ENCODE results near the gene HAUS6.
"Not testable (repeated sequence)": the region's sequence is repeated elsewhere in the genome, so short reads cannot be mapped to it uniquely, and the experiment has no call there.

HAUS6 gene

DNA sequence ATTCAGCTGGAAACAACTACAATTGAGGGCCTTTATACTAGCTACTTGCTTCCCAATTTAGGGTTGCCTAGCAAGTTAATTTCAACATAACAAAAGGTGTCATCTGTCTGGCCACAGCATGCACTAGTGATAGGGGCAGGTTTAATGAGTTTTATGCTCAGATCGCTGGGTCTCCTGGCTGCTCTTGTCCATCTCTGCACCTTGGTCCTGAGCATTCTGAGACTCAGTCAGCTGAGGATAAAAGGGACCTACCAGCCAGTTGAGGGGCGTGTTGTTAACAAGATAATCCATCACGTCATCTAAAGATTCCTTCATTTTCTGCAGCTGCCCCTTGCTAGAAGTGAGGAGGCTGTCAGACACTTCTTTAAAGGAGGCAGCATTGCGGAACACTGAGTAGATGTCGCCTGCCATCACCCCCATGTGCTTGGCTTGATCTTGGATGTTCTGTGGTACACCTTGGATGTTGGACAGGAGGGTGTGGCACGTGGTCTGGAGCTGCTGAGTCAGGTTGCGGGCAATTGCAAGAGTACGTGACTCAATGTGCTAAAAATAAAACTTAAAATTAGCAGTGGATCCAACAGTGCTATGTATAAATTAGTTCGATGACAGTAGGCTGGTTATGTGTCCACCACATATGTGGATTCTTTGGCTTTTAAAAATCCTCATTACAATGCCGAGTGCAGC is 13.5 kb upstream of the HAUS6 start:
- no peak for DNase-seq

DNA sequence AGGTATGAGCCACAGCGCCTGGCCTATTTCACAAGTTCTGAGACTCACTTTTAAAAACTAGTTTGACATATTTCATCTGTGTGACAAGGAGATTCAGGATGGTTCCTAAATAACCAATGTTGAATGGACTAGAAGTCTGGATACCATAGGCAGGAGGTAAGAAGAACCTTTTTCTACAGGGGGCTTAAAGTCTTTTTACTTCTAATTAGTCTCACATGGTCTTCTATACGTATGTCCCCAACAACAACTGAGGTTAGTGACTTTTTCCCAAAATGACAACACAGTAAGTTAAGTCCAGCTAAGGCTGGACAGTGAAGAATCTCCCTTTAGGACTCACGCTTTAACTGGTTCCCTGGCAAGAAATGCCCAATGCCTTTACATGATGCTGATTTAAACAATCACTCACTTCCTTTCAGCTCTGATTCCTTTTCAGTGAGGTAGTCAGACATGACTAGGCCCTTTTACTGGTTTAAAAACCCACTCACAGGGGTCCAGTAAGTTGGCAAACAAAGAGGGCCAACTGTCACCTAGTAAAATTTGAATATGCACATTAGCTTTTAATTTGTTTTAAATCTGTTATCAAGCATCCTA is 12.1 kb upstream of the HAUS6 start:
- DNase-seq: no peak

DNA sequence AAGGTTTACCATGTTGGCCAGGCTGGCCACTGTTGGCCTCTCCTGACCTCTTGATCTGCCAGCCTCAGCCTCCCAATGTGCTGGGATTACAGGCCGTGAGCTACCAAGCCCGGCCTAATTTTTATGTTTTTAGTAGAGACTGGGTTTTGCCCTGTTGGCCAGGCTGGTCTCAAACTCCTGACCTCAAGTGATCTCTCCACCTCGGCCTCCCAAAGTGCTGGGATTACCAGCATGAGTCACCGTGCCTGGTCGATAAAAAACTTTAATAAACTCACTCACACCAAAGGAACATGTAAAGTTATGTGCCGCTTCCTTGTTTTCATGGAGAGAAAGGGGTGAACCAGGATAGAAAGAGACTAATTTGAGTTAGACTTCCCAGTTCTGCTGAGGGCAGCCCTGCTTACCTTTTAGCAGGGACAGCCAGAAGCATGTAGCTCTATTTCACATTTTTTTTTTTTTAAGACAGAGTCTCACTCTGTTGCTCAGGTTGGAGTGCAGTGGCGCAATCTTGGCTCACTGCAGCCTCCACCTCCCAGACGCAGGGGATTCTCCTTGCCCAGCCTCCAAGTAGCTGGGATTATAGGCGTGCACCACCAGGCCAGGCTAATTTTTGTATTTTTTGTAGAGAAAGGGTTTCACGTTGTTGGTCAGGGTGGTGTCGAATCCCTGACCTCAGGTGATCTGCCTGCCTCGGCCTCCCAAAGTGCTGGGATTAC is 11.4 kb upstream of the HAUS6 start:
- DNase-seq: no peak

DNA sequence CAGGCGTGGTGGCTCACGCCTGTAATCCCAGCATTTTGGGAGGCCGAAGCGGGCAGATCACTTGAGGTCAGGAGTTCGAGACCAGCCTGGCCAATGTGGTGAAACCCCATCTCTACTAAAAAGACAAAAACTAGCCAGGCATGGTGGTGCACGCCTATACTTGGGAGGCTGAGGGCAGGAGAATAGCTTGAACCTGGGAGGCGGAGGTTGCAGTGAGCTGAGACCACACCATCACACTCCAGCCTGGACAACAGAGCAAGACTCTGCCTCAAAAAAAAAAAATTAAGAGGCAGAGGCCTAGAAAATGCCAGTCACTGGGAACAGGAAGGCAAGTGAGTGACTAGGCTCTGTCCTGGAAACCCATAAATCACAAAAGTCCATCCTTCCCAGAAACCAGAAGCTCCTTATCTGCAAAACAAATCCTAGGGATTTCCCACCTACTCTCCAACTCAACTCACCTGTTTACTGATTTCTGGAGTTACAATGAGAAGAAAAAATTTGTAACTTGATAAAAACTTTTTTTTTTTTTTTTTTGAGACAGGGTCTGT is 10.4 kb upstream of the HAUS6 start:
- DNase-seq: not testable (repeated sequence)

DNA sequence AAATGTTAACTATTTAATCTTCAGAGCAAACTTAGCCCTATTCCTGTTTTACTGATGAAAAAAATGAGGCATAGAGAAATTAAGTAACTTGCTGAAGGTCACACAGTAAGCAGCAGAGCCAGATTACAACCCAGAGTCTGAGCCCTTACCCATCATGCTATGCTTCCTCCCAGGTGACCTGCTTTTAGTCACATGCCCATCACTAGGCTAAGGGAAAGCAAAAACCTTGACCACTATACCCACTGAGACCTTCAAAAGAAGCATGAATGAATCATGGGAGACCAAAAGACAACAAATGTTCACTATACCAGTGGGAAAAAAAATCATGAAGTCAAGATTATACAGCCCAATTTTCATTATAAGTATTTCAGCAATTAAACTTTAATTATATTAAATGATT is 5.3 kb upstream of the HAUS6 start:
- DNase-seq: no peak

DNA sequence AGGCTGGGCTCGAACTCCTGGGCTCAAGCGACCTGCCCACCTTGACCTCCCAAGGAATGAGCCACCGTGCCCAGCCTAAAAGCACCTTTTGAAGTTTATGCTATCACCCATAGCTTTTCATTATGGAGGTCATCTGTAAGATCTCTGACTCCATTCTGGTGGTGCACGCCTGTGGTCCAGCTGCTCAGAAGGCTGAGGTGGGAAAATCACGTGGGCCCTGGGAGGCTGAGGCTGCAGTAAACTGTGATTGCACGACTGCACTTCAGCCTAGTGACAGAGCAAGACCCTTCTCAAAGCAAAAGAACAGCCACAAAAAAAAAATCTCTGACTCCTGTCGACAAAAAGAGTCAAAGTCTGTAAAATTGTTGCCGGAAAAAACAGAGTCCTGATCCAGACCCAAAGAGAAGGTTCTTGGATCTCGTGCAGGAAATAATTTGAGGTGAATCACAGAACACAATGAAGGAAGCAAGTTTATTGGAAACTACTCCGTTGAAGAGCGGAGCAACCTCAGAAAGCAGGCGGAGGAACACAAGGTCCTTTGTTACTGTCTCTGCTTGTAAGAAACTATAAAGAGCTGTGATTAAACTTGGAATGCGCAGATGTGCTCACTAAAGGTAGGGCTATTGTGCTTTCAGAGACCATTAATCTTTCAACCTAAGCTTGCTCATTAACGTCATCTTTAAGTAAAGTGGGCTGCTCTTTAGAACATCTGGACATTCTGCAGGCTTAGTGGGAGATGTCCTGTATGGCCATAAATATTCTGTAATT is 2.0 kb upstream of the HAUS6 start:
- DNase-seq: no peak

DNA sequence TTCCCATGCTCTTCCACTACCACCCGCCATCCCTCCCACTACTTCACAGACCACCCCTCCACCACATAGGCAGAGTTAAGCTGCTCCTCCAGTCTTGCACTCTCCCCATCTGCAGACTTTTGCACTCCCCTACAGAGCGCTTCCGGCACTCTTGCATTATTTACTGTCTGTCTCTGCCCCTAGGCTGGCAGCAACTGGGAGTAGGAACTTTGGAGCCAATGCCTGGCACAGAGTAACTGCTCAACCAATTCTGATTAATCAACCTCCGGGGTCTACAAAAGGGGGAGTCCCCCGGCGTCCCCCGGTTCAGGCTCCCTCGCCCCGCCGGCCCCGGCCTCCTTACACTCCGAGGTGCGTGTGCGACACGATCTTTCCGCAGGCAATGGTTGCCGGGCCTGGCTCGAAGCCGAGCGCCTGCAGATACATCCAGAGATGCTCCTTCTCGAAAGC is 498 bp downstream of the HAUS6 start:
- DNase-seq: peak in 1 of 2 donors; percentile 38

DNA sequence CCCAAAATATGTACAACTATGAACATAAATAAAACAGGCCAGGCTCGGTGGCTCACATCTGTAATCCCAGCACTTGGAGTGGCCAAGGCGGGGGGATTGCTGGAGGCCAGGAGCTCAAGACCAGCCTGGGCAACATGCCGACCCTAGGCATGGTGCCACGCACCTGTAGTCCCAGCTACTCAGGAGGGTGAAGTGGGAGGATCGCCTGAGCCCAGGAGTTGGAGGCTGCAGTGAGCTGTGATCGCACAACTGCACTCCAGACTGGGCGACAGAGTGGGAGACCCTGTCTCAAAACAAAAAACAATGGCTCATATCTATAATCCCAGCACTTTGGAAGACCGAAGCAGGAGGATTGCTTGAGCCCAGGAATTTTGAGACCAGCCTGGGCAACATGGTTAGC is 1.5 kb downstream of the HAUS6 start:
- DNase-seq: no peak

DNA sequence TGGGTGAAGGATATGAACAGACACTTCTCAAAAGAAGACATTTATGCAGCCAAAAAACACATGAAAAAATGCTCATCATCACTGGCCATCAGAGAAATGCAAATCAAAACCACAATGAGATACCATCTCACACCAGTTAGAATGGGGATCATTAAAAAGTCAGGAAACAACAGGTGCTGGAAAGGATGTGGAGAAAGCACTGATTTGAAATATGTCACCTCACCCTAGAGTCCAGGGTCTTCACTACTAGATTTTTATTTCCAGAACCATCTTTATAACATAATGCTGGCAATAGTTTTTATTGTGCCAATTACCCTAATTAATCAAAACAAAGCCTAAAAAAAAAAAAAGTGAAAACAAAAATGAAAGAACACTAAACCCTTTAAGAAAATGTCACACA is 5.3 kb downstream of the HAUS6 start:
- DNase-seq: not testable (repeated sequence)

DNA sequence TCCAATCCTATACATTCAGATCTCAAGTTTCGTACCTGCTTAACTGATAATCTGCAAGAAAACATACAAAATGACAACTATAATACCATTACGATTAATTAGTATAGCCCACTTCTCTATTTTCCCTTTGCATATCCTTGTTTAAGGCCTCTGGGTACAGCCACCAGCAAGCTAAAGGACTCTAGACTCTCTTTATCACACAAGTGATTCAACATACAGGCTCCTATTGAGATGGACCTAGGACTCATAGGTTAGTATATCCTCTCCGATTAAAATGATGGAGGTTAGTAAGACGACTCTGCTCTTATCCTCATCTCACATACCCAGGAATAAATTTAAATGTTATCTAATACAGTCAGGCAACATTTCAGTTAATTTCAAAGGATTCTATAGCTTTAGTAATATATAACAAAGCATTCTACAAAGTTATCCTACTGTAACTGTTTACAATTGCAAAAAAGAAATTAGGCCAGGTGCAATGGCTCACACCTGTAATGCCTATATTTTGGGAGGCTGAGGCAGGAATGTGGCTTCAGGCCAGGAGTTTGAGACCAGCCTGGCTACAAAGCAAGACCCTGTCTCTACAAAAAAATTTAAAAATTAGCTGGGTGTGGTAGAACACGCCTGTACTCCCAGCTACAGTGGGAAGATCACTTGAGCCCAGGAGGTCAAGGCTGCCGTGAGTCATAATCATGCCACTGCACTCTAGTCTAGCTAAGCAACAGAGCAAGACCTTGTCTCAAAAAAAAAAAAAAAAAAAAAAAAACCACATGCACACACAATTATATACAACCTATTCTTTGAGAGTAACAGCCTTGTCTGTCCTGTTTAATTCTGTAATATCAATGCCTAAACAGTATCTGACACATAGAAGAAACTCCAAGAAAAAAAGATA is 15.4 kb downstream of the HAUS6 start:
- no peak for DNase-seq

DNA sequence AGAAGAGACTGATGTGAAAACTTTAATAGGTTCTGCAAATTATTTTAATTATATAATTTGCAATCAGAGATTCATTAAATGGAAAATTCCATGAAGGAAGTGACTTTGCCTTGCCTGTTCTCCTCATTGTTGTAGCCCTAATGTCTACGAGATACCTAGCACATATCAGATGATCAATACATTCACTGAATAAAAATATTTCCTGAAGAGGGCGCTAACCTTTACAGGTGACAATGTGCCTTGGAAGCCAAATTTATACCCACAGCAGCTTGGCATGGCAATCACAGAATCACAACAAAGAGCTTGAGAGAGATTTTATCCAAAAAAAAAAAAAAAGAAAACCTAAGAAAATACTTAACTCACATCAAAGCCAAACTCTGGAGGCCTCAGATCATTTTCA is 17.4 kb downstream of the HAUS6 start:
- DNase-seq: peak in 1 of 2 donors; percentile 68

DNA sequence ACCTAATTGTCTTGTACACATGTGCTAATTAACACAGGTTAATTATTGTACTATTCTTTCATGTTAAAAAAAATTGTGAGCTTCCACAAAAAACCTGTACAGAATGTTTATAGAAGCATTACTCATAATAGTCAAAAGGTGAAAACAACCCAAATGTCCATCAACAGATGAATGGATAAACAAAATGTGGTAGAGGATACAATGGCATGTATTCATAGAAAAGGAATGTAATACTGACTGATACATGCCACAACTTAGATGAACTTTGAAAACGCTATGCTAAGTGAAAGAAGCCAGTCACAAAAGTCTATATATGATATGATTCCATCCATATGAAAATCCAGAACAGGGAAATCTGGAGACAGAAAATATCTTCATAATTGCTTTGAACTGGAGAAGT is 27.9 kb downstream of the HAUS6 start:
- DNase-seq: no peak

DNA sequence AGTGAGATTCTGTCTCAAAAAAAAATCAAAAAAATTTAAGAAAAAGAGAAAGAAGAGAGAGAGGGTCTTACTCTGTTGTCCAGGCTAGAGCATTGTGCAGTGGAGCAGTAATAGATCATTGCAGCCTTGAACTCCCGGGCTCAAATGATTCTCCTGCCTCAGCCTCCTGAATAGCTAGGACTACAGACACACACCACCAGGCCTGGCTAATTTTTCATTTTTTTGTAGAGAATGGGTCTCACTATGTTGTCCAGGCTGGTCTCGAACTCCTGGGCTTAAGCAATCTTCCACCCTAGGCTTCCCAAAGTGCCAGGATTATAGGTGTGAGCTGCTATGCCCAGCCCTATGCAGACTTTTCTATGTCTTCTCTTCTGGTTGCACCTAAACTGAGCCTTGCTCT is 28.5 kb downstream of the HAUS6 start:
- no peak for DNase-seq

DNA sequence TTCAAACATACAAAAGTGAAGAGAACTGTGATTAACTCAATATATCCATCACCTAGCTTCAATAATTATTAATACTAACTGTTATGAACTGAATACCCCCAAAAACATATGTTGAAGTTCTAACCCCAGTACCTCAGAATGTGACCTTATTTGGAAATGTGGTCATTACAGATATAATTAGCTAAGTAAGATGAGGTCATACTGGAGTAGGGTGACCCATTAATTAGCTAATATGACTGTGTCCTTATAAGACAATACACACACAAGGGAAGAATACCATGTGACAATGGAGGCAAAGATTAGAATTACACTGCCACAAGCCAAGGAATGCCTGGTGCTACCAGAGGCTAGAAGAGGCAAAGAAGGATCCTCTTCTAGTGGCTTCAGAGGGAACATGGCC is 45.7 kb downstream of the HAUS6 start:
- DNase-seq: no peak

DNA sequence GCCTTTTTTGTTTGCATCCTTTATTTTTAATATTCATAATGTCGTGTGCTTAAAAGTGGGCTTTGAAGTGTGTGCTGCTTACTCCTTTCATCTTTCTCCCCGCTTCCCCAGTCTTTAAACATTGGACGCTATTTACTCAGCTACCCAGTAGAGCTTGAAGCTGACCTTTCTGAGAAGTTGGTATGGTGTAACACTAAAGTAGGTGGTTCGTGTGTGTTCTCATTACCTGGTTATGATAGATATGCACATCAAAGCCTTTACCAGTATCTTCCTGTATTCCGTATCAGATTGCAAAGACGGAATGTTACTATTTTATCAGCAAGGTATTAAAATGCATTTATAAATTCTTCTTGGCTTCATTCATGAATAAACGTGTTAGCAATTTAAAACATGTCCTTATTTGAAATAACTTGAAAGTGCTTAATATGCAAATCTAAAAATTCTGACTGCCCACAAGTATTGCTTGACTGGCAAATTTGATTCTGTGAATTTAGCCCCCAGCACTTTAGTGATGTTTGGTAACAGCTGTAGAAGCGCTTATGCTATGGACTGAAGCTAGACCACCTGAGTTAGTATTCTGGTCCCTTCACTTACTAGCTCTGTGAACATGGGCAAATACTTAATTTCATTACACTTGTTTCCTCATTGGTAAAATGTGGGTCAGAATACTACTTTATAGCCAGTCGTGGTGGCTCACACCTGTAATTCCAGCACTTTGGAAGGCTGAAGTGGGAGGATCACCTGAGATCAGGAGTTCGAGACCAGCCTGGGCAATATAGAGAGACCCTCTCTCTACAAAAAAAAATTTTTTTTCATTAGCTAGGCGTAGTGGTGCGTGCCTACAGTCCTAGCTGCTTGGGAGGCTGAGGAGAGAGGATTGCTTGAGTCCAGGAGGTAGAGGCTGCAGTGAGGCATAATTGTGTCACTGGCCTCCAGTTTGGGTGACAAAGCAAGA is 51.8 kb downstream of the HAUS6 start:
- DNase-seq: no peak

DNA sequence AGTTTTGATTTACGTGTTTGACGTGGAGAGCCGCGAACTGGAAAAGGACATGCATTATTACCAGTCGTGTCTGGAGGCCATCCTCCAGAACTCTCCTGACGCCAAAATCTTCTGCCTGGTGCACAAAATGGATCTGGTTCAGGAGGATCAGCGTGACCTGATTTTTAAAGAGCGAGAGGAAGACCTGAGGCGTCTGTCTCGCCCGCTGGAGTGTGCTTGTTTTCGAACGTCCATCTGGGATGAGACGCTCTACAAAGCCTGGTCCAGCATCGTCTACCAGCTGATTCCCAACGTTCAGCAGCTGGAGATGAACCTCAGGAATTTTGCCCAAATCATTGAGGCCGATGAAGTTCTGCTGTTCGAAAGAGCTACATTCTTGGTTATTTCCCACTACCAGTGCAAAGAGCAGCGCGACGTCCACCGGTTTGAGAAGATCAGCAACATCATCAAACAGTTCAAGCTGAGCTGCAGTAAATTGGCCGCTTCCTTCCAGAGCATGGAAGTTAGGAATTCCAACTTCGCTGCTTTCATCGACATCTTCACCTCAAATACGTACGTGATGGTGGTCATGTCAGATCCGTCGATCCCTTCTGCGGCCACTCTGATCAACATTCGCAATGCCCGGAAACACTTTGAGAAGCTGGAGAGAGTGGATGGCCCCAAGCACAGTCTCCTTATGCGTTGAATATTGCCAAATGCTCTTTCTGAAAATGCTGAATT is 52.6 kb downstream of the HAUS6 start:
- peak in 1 of 2 donors; percentile 12 for DNase-seq

DNA sequence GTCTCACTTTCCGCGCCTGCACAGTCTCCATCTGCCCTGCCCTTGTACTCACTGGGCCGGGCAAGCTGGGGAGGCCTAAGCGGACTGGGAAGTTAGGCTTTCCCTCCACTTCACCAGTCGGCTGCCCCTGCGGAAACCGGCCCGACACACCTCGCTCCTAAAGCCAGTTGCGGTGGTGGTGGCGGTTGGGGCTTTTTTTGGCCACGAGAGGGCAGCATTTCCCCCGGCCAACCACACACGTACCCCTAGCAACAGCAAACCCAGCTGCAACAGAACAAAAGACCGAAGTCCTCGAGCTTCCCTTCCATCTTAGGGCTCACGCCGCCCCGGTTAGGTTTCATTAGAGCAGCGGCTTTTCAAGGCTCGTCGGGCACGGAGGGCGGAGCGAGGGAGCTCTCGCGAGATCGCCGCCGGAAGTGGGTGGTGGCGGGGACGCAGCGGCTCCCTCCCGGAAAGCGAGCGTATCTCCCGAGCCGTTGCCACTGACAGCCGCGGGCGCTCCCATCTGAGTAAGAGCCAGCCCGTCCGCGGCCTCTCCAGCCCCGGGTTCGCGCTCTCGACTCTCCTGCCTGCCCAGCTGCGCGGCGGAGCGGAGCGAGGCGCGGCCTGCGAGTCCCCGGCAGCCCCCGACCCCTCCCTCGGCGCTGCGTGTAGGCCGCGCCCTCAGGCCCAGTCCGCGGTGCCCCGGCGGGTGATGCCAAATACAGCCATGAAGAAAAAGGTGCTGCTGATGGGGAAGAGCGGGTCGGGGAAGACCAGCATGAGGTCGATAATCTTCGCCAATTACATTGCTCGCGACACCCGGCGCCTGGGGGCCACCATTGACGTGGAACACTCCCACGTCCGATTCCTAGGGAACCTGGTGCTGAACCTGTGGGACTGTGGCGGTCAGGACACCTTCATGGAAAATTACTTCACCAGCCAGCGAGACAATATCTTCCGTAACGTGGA is 53.5 kb downstream of the HAUS6 start, which contains the start of gene RRAGA:
RRAGA (plus strand) TSS at position 462 of the 951 bp plus-strand sequence; CDS start at position 695, 233 bp downstream.
- peak; percentile 94 to 95 for DNase-seq

DNA sequence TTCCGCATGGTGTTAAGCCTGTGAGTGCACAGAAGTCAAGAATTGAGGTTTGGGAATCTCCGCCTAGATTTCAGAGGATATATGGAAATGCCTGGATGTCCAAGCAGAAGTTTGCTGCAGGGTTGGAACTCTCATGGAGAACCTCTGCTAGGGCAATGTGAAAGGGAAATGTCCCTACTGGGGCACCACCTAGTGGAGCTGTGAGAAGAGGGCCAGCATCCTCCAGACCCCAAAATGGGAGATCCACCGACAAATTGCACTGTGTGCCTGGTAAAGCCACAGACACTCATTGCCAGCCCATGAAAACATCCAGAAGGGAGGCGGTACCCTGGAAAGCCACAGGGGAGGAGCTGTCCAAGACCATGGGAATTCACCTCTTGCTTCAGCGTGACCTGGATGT is 66.1 kb downstream of the HAUS6 start:
- DNase-seq: no peak

DNA sequence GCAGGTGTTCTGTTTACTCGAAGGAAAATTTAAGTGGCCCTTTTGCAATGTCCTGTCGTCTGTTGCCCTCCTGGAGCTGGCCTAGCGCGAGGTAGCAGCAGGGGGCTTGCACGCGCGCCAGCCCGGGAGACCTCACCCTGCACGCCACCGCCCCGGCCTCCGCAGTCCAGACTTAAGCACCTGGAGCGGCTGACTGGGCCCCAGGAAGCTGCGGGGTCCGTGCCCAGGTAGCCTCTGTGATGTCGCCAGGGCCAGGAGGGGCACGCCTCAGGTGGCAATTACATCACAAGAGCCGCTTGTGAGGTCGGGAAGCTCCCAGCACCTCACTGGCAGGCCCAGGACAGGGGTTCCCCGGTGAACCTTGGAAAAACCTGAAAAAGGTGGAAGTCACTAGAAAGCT is 69.7 kb downstream of the HAUS6 start, which contains the start of gene SAXO1:
SAXO1 (minus strand) TSS at position 195 of the 400 bp plus-strand sequence. CDS start 301 bp downstream, outside the sequence.
- no peak for DNase-seq
